HepG2 (cell line): ENCODE data around the gene TNFAIP8L2. TPM values are rescaled to one million over a fixed set of nuclear protein-coding genes. Genes with fewer than 3 reads are reported as not detected.
"Not testable (repeated sequence)": the region's sequence is repeated elsewhere in the genome, so short reads cannot be mapped to it uniquely, and the experiment has no call there.

Experiments used
- ATAC-seq: fragments of 200-7000 bp; cut with Tn5 transposase; 3 replicates; pipeline ENCODE4 v1.9.1; 2020; ENCODE audit warnings: mild to moderate bottlenecking, moderate library complexity
- BruUV-seq: library from RNA; stranded (reverse); fragments of 400-500 nt; replicated peaks from 2 replicates; lab custom pipeline; 2021; lab: Mats Ljungman, UMichigan
- CTCF ChIA-PET: fragments of 300-600 bp; formaldehyde crosslinking; extraction: SDS; loops from one replicate; lab custom pipeline; 2021; ENCODE audit warnings: low total read pairs, inconsistent platforms, low intra/inter-chr PET ratio; lab: Yijun Ruan, JAX
- POLR2A ChIA-PET: fragments of 350-600 bp; sonication (Branson Sonifier 250); formaldehyde crosslinking; loops from one replicate; lab custom pipeline; 2020; ENCODE audit warnings: antibody characterized with exemption, inconsistent platforms; lab: Yijun Ruan, JAX
- DNase-seq: peaks from one replicate; pipeline ENCODE4 v3.0.0-alpha.2; 2015; ENCODE audit warnings: low spot score
- FAIRE-seq: peaks from 3 replicates; lab custom pipeline; 2011; peaks lifted over from hg19 to GRCh38; lab: Jason Lieb, UNC
- H2AFZ ChIP-seq: one replicate; pipeline ENCODE4 v1.6.1; 2011; ENCODE audit warnings: low read length, inconsistent platforms
- H3K27ac ChIP-seq: fragments of 300-600 bp; 3 replicates; pipeline ENCODE4 v1.8.0; 2011; ENCODE audit warnings: mixed run types, mild to moderate bottlenecking, mixed read lengths, low read length, inconsistent platforms; ENCODE audit not compliant: insufficient read depth; ENCODE audit errors: extremely low read length
- H3K27me3 ChIP-seq, 2 experiments: fragments of 200-600 bp in 1 of 2; 2 replicates in 1 of 2; 3 replicates in 1 of 2; pipeline versions ENCODE4 v1.6.0 to v1.8.0; 2011; ENCODE audit warnings: low read length in 2 of 2, mild to moderate bottlenecking in 2 of 2, moderate library complexity in 2 of 2, inconsistent platforms in 1 of 2; ENCODE audit not compliant: insufficient read depth in 2 of 2, control insufficient read depth in 1 of 2
- H3K36me3 ChIP-seq, 2 experiments: fragments of 200-600 bp in 1 of 2; replicated peaks in 1 of 2; 2 replicates in 1 of 2; 3 replicates in 1 of 2; pipeline versions ENCODE4 v1.5.1 to v1.8.0; 2011; ENCODE audit warnings: low read length in 2 of 2, inconsistent platforms in 1 of 2; ENCODE audit not compliant: insufficient read depth in 2 of 2, control insufficient read depth in 1 of 2
- H3K4me1 ChIP-seq: 2 replicates; pipeline ENCODE4 v1.5.1; 2012; ENCODE audit warnings: low read length, inconsistent platforms; ENCODE audit not compliant: insufficient read depth
- H3K4me2 ChIP-seq: 2 replicates; pipeline ENCODE4 v1.6.0; 2011; ENCODE audit warnings: low read depth, low read length, inconsistent platforms
- H3K4me3 ChIP-seq, 3 experiments: fragments of 200-600 bp in 1 of 3; sonication (generic), shearing (Covaris generic) in 1 of 3; replicated peaks in 1 of 3; 2 replicates each; pipeline ENCODE4 v1.5.1; 2011 to 2016; ENCODE audit warnings: low read length in 3 of 3, inconsistent platforms in 2 of 3, low read depth in 2 of 3, mild to moderate bottlenecking in 2 of 3, control low read depth in 1 of 3, mixed read lengths in 1 of 3; ENCODE audit not compliant: insufficient read depth in 1 of 3
- H3K79me2 ChIP-seq: one replicate; pipeline ENCODE4 v1.6.1; 2011; ENCODE audit warnings: low read length, inconsistent platforms; ENCODE audit not compliant: insufficient read depth
- H3K9ac ChIP-seq: 2 replicates; pipeline ENCODE4 v1.6.0; 2011; ENCODE audit warnings: mild to moderate bottlenecking, low read depth, low read length, inconsistent platforms; ENCODE audit not compliant: insufficient read depth
- H3K9me3 ChIP-seq: 2 replicates; pipeline ENCODE4 v1.5.1; 2012; ENCODE audit warnings: mild to moderate bottlenecking, low read length
- H4K20me1 ChIP-seq: 2 replicates; pipeline ENCODE4 v1.6.0; 2011; ENCODE audit warnings: inconsistent platforms, mild to moderate bottlenecking, low read length, moderate library complexity; ENCODE audit not compliant: insufficient read depth
- CEBPB ChIP-seq: IDR thresholded peaks from 2 replicates; pipeline ENCODE4 v1.6.1; 2011; ENCODE audit warnings: low read depth, low read length, improper control_type of control experiment, borderline replicate concordance
- CREM ChIP-seq, 2 experiments: sonication (generic) in 1 of 2; formaldehyde crosslinking in 1 of 2; IDR thresholded peaks; 2 replicates each; pipeline versions ENCODE4 v1.4.0 to v1.6.1; 2016 to 2020; ENCODE audit warnings: antibody characterized with exemption in 1 of 2, mild to moderate bottlenecking in 1 of 2, missing genetic modification reagents in 1 of 2
- GATAD2A ChIP-seq: IDR thresholded peaks from 2 replicates; pipeline ENCODE4 v1.6.1; 2016
- RARA ChIP-seq: IDR thresholded peaks from 2 replicates; pipeline ENCODE4 v1.6.1; 2016; ENCODE audit warnings: missing genetic modification reagents, missing compliant biosample characterization
- SAP130 ChIP-seq: IDR thresholded peaks from 2 replicates; pipeline ENCODE4 v1.6.1; 2016; ENCODE audit warnings: low read depth
- WGBS: methylation state at CpG from one replicate; pipeline ENCODE4 v1.1.6; 2017; ENCODE audit warnings: low lambda C conversion rate; 5-methylcytosine and 5-hydroxymethylcytosine counted together
- in situ Hi-C: cut with HindIII; loops from 2 replicates; pipeline ENCODE4 v1.10.0; 2017; ENCODE audit warnings: low pct_unique_long_range_greater_than_20kb; ENCODE audit not compliant: extremely low pct_ligation_motif_present
- intact Hi-C: fragments of 100-400 bp; cut with micrococcal nuclease; formaldehyde crosslinking; loops from one replicate; pipeline ENCODE4 v1.10.0; 2022; ENCODE audit not compliant: unreplicated experiment
- polyA plus RNA-seq, 8 experiments: library from polyadenylated mRNA; depleted of rRNA in 3 of 8; stranded (reverse) in 7 of 8; unstranded in 1 of 8; fragments of >200 nt; fragmentation: Illumina TruSeq in 4 of 8; extraction: Trizol in 4 of 8; gene quantifications; 2 replicates each; pipeline versions ENCODE4 v1.2.1 to v1.2.3, GENCODE V29; 2011 to 2016; ENCODE audit warnings: low read depth in 4 of 8, missing spikeins in 1 of 8, mixed read lengths in 1 of 8; ENCODE audit not compliant: insufficient read depth in 1 of 8
- total RNA-seq, 5 experiments: library from RNA; depleted of rRNA; stranded (reverse); fragments of >200 nt; fragmentation: Illumina TruSeq; extraction: Trizol; gene quantifications; 2 replicates each; pipeline ENCODE4 v1.2.3, GENCODE V29; 2016; ENCODE audit warnings: low read depth in 1 of 5
- TF ChIP-seq, protein P1 (sequence below): IDR thresholded peaks from 2 replicates; pipeline ENCODE4 v1.4.0; 2020; ENCODE audit warnings: mild to moderate bottlenecking, missing genetic modification reagents
- TF ChIP-seq, protein P2 (sequence below): sonication (generic); formaldehyde crosslinking; IDR thresholded peaks from 2 replicates; pipeline ENCODE4 v1.4.0; 2020; ENCODE audit warnings: missing genetic modification reagents, borderline replicate concordance
- TF ChIP-seq, protein P3 (sequence below): sonication (generic); formaldehyde crosslinking; IDR thresholded peaks from 2 replicates; pipeline ENCODE4 v1.4.0; 2020; ENCODE audit warnings: missing genetic modification reagents, borderline replicate concordance
- TF ChIP-seq, protein P4 (sequence below): sonication (generic); formaldehyde crosslinking; IDR thresholded peaks from 2 replicates; pipeline ENCODE4 v1.4.0; 2020; ENCODE audit warnings: low read depth, missing genetic modification reagents

Gene TNFAIP8L2
- total and polyA plus RNA-seq, 2 of the 13 experiments (the other 11 are each of a cell fraction or from before 2014, with no cell fraction given), result not detected

DNA sequence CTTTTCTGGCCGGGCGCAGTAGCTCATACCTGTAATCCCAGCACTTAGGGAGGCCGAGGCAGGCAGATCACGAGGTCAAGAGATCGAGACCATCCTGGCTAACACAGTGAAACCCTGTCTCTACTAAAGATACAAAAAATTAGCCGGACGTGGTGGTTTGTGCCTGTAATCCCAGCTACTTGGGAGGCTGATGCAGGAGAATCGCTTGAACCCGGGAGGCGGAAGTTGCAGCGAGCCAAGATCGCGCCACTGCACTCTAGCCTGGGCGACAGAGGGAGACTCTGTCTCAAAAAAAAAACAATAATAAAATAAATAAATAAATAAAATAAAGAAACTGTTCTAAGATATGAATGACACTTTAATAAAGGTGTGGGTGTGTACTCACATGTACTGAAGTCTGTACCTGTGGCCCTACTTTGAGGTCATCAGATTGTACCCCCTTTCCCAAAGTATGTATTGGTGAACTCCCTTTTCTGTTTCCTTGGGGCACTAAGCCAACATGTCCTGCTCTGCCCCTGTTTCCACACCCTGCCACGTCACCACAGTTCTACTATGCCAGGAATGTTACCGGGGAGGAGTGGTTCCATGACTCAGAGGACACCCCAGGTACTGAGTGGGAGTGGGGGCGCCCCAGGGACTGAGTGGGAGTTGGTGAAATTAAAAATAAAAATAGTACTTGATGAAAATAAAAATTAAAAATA lies 38.6 kb downstream of the TNFAIP8L2 start:
- H3K4me3 ChIP-seq; ATAC-seq; H3K36me3 ChIP-seq; BruUV-seq; H3K9me3 ChIP-seq; H2AFZ ChIP-seq; FAIRE-seq; H3K27me3 ChIP-seq; in situ Hi-C loops; H4K20me1 ChIP-seq; TF ChIP-seq CREM (CRISPR knock-in tag; IDR thresholded peaks at IDR 0.05): not testable (repeated sequence)
- whole genome bisulfite sequencing, result 72% methylated on average over 17 of the region's 17 CpGs
- CTCF ChIA-PET, result interaction anchor here (1.7 kb wide), 1 partner anchor 146 kb away, joined by 4 read pairs; no protein-coding TSS in a partner anchor
- peaks cover 36% of the 10 kb centered on the region for H3K4me1 ChIP-seq
- intact Hi-C loops, result loop anchor here (5.0 kb wide), 1 partner anchor 152 kb away; the partner anchor contains the start of gene RFX5
- peak overlapping the region; percentile 59; the same call in 1 of the 2 replicates for H3K4me2 ChIP-seq
- peak overlapping the region; percentile 89; the same call in 1 of the 2 replicates for H3K9ac ChIP-seq
- H3K27ac ChIP-seq, result peak overlapping the region; percentile 93
- peaks cover 14% of the 10 kb centered on the region for H3K79me2 ChIP-seq
- peak; percentile 76 for DNase-seq
- POLR2A ChIA-PET, result interaction anchor here (1.1 to 2.4 kb wide), 3 partner anchors 29 to 60 kb away, joined by 3 to 14 read pairs (median 5); partner anchors contain the start of genes LYSMD1, PSMD4 and SCNM1
- TF ChIP-seq, protein P1, sequence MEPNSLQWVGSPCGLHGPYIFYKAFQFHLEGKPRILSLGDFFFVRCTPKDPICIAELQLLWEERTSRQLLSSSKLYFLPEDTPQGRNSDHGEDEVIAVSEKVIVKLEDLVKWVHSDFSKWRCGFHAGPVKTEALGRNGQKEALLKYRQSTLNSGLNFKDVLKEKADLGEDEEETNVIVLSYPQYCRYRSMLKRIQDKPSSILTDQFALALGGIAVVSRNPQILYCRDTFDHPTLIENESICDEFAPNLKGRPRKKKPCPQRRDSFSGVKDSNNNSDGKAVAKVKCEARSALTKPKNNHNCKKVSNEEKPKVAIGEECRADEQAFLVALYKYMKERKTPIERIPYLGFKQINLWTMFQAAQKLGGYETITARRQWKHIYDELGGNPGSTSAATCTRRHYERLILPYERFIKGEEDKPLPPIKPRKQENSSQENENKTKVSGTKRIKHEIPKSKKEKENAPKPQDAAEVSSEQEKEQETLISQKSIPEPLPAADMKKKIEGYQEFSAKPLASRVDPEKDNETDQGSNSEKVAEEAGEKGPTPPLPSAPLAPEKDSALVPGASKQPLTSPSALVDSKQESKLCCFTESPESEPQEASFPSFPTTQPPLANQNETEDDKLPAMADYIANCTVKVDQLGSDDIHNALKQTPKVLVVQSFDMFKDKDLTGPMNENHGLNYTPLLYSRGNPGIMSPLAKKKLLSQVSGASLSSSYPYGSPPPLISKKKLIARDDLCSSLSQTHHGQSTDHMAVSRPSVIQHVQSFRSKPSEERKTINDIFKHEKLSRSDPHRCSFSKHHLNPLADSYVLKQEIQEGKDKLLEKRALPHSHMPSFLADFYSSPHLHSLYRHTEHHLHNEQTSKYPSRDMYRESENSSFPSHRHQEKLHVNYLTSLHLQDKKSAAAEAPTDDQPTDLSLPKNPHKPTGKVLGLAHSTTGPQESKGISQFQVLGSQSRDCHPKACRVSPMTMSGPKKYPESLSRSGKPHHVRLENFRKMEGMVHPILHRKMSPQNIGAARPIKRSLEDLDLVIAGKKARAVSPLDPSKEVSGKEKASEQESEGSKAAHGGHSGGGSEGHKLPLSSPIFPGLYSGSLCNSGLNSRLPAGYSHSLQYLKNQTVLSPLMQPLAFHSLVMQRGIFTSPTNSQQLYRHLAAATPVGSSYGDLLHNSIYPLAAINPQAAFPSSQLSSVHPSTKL (CRISPR knock-in tag), result peak; percentile 21; the same call in 1 of the 2 replicates
- TF ChIP-seq, protein P2, sequence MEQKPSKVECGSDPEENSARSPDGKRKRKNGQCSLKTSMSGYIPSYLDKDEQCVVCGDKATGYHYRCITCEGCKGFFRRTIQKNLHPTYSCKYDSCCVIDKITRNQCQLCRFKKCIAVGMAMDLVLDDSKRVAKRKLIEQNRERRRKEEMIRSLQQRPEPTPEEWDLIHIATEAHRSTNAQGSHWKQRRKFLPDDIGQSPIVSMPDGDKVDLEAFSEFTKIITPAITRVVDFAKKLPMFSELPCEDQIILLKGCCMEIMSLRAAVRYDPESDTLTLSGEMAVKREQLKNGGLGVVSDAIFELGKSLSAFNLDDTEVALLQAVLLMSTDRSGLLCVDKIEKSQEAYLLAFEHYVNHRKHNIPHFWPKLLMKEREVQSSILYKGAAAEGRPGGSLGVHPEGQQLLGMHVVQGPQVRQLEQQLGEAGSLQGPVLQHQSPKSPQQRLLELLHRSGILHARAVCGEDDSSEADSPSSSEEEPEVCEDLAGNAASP (CRISPR knock-in tag), result peak; percentile 72; the same call in 1 of the 2 replicates
- TF ChIP-seq CEBPB (peak; percentile 52; the same call in 1 of the 2 replicates), RARA (CRISPR knock-in tag) (0 out of 2 replicates have a peak, but pooled peaks have one; percentile 13), CREM (IDR thresholded peaks at IDR 0.05) (peak; percentile 58; the same call in 1 of the 2 replicates), GATAD2A (CRISPR knock-in tag) (peak; percentile 32; the same call in 1 of the 2 replicates), SAP130 (CRISPR knock-in tag) (peak; percentile 20; the same call in 1 of the 2 replicates)
- TF ChIP-seq, protein P3, sequence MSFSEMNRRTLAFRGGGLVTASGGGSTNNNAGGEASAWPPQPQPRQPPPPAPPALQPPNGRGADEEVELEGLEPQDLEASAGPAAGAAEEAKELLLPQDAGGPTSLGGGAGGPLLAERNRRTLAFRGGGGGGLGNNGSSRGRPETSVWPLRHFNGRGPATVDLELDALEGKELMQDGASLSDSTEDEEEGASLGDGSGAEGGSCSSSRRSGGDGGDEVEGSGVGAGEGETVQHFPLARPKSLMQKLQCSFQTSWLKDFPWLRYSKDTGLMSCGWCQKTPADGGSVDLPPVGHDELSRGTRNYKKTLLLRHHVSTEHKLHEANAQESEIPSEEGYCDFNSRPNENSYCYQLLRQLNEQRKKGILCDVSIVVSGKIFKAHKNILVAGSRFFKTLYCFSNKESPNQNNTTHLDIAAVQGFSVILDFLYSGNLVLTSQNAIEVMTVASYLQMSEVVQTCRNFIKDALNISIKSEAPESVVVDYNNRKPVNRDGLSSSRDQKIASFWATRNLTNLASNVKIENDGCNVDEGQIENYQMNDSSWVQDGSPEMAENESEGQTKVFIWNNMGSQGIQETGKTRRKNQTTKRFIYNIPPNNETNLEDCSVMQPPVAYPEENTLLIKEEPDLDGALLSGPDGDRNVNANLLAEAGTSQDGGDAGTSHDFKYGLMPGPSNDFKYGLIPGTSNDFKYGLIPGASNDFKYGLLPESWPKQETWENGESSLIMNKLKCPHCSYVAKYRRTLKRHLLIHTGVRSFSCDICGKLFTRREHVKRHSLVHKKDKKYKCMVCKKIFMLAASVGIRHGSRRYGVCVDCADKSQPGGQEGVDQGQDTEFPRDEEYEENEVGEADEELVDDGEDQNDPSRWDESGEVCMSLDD (CRISPR knock-in tag), result peak; percentile 84; the same call in 1 of the 2 replicates
- TF ChIP-seq, protein P4, sequence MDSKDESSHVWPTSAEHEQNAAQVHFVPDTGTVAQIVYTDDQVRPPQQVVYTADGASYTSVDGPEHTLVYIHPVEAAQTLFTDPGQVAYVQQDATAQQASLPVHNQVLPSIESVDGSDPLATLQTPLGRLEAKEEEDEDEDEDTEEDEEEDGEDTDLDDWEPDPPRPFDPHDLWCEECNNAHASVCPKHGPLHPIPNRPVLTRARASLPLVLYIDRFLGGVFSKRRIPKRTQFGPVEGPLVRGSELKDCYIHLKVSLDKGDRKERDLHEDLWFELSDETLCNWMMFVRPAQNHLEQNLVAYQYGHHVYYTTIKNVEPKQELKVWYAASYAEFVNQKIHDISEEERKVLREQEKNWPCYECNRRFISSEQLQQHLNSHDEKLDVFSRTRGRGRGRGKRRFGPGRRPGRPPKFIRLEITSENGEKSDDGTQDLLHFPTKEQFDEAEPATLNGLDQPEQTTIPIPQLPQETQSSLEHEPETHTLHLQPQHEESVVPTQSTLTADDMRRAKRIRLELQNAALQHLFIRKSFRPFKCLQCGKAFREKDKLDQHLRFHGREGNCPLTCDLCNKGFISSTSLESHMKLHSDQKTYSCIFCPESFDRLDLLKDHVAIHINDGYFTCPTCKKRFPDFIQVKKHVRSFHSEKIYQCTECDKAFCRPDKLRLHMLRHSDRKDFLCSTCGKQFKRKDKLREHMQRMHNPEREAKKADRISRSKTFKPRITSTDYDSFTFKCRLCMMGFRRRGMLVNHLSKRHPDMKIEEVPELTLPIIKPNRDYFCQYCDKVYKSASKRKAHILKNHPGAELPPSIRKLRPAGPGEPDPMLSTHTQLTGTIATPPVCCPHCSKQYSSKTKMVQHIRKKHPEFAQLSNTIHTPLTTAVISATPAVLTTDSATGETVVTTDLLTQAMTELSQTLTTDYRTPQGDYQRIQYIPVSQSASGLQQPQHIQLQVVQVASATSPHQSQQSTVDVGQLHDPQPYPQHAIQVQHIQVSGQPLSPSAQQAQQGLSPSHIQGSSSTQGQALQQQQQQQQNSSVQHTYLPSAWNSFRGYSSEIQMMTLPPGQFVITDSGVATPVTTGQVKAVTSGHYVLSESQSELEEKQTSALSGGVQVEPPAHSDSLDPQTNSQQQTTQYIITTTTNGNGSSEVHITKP, result peak; percentile 70; the same call in 1 of the 2 replicates
